Gastroesophageal sphincter (tissue), 3 donors: Measurements from ENCODE around the gene LAMC1.

Experiments used
- POLR2AphosphoS5 ChIP-seq: sonication (generic); formaldehyde crosslinking; IDR thresholded peaks from one replicate; pipeline ENCODE4 v1.6.1; 2017; ENCODE audit warnings: antibody characterized with exemption
- TF ChIP-seq, protein P1 (sequence below), 4 experiments: fragments of 200-600 bp in 2 of 4; fragments of 450-650 bp in 2 of 4; sonication (generic) in 1 of 4; IDR thresholded peaks; one replicate each; pipeline ENCODE4 v1.5.1; 2017 to 2019; ENCODE audit warnings: antibody characterized with exemption in 4 of 4, mild to moderate bottlenecking in 2 of 4, moderate library complexity in 2 of 4

- no peak for TF ChIP-seq POLR2AphosphoS5
- TF ChIP-seq, protein P1, sequence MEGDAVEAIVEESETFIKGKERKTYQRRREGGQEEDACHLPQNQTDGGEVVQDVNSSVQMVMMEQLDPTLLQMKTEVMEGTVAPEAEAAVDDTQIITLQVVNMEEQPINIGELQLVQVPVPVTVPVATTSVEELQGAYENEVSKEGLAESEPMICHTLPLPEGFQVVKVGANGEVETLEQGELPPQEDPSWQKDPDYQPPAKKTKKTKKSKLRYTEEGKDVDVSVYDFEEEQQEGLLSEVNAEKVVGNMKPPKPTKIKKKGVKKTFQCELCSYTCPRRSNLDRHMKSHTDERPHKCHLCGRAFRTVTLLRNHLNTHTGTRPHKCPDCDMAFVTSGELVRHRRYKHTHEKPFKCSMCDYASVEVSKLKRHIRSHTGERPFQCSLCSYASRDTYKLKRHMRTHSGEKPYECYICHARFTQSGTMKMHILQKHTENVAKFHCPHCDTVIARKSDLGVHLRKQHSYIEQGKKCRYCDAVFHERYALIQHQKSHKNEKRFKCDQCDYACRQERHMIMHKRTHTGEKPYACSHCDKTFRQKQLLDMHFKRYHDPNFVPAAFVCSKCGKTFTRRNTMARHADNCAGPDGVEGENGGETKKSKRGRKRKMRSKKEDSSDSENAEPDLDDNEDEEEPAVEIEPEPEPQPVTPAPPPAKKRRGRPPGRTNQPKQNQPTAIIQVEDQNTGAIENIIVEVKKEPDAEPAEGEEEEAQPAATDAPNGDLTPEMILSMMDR (IDR thresholded peaks at IDR 0.05) = no peak
Observed at GRCh38 chr1:182996816-182997215, 26.4 kb upstream of the LAMC1 start.
